Psoas muscle (tissue), 8 donors: ENCODE results near the gene ADARB1. TPM values are rescaled to one million over a fixed set of nuclear protein-coding genes. Genes with fewer than 3 reads are reported as not detected.

Experiments
- ATAC-seq, 4 donors: fragments of 200-7000 bp; cut with Tn5 transposase; one replicate each; pipeline ENCODE4 v1.9.1; 2020; ENCODE audit warnings: moderate library complexity in 3 of 4, mild to moderate bottlenecking in 2 of 4
- DNase-seq, 2 donors: peaks; one replicate each; pipeline ENCODE4 v3.0.0-alpha.2; 2020
- H3K27ac ChIP-seq: fragments of 200-600 bp; one replicate; pipeline ENCODE4 v1.8.0; 2022
- H3K27me3 ChIP-seq, 3 donors: fragments of 200-600 bp in 1 of 3; one replicate each; pipeline versions ENCODE4 v1.6.1 to v1.8.0; 2013 to 2022; ENCODE audit warnings: low read length in 2 of 3, mild to moderate bottlenecking in 2 of 3, moderate library complexity in 1 of 3; ENCODE audit not compliant: insufficient read depth in 3 of 3
- H3K36me3 ChIP-seq, 2 donors: fragments of 200-600 bp in 1 of 2; one replicate each; pipeline versions ENCODE4 v1.6.1 to v1.8.0; 2013 to 2022; ENCODE audit warnings: low read depth in 1 of 2, mild to moderate bottlenecking in 1 of 2, moderate library complexity in 1 of 2; ENCODE audit not compliant: insufficient read depth in 1 of 2
- H3K4me1 ChIP-seq: fragments of 200-600 bp; one replicate; pipeline ENCODE4 v1.8.0; 2022
- H3K4me3 ChIP-seq: fragments of 200-600 bp; one replicate; pipeline ENCODE4 v1.8.0; 2022; ENCODE audit warnings: mild to moderate bottlenecking
- H3K9me3 ChIP-seq: fragments of 200-600 bp; one replicate; pipeline ENCODE4 v1.8.0; 2022
- CTCF ChIP-seq: fragments of 200-600 bp; IDR thresholded peaks from one replicate; pipeline ENCODE4 v1.8.0; 2022; ENCODE audit warnings: antibody characterized with exemption
- WGBS, 3 donors: extraction: QIAGEN DNeasy Blood & Tissue Kit; methylation state at CpG; one replicate each; pipeline versions ENCODE4 v1.1.6 to v1.1.7; 2013; 5-methylcytosine and 5-hydroxymethylcytosine counted together
- intact Hi-C, 2 donors: fragments of 100-400 bp; cut with DNase I; formaldehyde crosslinking; loops; one replicate each; pipeline versions ENCODE4 v1.11.0 to v1.14.2; 2022
- polyA plus RNA-seq, 3 donors: library from polyadenylated mRNA; stranded (reverse); fragments of 200-250 nt; gene quantifications; one replicate each; pipeline ENCODE4 v1.2.3, GENCODE V29; 2013
- total RNA-seq, 4 donors: library from RNA; stranded (reverse); fragmentation: NEBNext Ultra II Directional in 2 of 4; extraction: Animal tissue kit (Norgen Biotek cat#: 25700) in 2 of 4; gene quantifications; one replicate each; pipeline versions ENCODE4 v1.2.1 to v1.2.4, GENCODE V29; 2021 to 2023
- donor health status: healthy with polysubstance abuse.
- donor health status: DM: no; HTN: no; CAD: no; lungs with moderate emphysema.
- donor health status: Bipolar disorder and iron deficiency.
- donor health status: healthy.
- donor health status: DM: yes; HTN: yes; CAD: no.
- donor health status: DM: no; HTN: no; CAD: no.
- donor health status: DM: no; HTN: no; CAD: no.
- donor health status: DM: yes; HTN: yes; CAD: no.

ADARB1 gene
- total and polyA plus RNA-seq, 7 donors, result 3.8 to 22.7 (median 6.9) TPM

- intact Hi-C loops, result loop anchor here in 1 of 2 donors (2.0 kb wide), 1 partner anchor 17 kb away; no protein-coding TSS in a partner anchor
- peak overlapping the region; percentile 37 for H3K27ac ChIP-seq
- H3K27me3 ChIP-seq, result no peaks in the 10 kb centered on the region
- 29 to 44% (median 35%) methylated on average over 7 of the region's 7 CpGs for WGBS, 3 donors
- TF ChIP-seq CTCF, result no peak
- H3K9me3 ChIP-seq, result no peaks in the 10 kb centered on the region
- no peak overlapping the region for H3K4me3 ChIP-seq
- no peaks in the 10 kb centered on the region for H3K36me3 ChIP-seq
- peaks cover 67% of the 10 kb centered on the region for H3K4me1 ChIP-seq
- no peak for ATAC-seq
- DNase-seq, result no peak
Measured at GRCh38 chr21:45105906-45106485, 31.6 kb downstream of the ADARB1 start.

GRCh38 chr21:45108034-45108790 lies 33.8 kb downstream of the ADARB1 start:
- Histone ChIP-seq H3K4me3 (no peak overlapping the region), H3K27me3 (no peaks in the 10 kb centered on the region), H3K4me1 (peaks cover 49% of the 10 kb centered on the region), H3K9me3 (no peaks in the 10 kb centered on the region), H3K36me3 (no peaks in the 10 kb centered on the region), H3K27ac (no peak overlapping the region)
- ATAC-seq, result no peak
- WGBS, 3 donors, result 96 to 98% (median 96%) methylated on average over 6 of the region's 6 CpGs
- DNase-seq, result no peak
- intact Hi-C loops, result no loop called here
- TF ChIP-seq CTCF, result no peak

- no peak for DNase-seq
- no peak for TF ChIP-seq CTCF
- intact Hi-C loops, result no loop called here
- Histone ChIP-seq H3K36me3 (no peaks in the 10 kb centered on the region), H3K27me3 (no peaks in the 10 kb centered on the region), H3K27ac (no peak overlapping the region), H3K9me3 (no peaks in the 10 kb centered on the region), H3K4me3 (peak overlapping the region; percentile 39), H3K4me1 (peaks cover 45% of the 10 kb centered on the region)
- WGBS, 3 donors, result 89 to 91% (median 89%) methylated on average over 43 to 44 of the region's 44 CpGs
- ATAC-seq, result no peak
Measured at GRCh38 chr21:45108808-45109781, 34.7 kb downstream of the ADARB1 start.

- DNase-seq (no peak), ATAC-seq (peak in 1 of 4 donors; percentile 39)
- no peaks in the 10 kb centered on the region for H3K9me3 ChIP-seq
- H3K4me3 ChIP-seq, result peak overlapping the region; percentile 39
- no peak overlapping the region for H3K27ac ChIP-seq
- WGBS, 3 donors, result 46 to 54% (median 49%) methylated on average over 15 of the region's 15 CpGs
- no peaks in the 10 kb centered on the region for H3K27me3 ChIP-seq
- intact Hi-C loops, result loop anchor here in 1 of 2 donors (5.0 kb wide), 1 partner anchor 33 kb away; no protein-coding TSS in a partner anchor
- H3K36me3 ChIP-seq, result no peaks in the 10 kb centered on the region
- no peak for TF ChIP-seq CTCF
- peaks cover 45% of the 10 kb centered on the region for H3K4me1 ChIP-seq
Measured at GRCh38 chr21:45109831-45110492, 35.6 kb downstream of the ADARB1 start.
